K562 (cell line): ENCODE data around the gene FRYL. TPM values are rescaled to one million over a fixed set of nuclear protein-coding genes. Genes with fewer than 3 reads are reported as not detected.

Experiments
- ATAC-seq: fragments of 200-7000 bp; cut with Tn5 transposase; 3 replicates; pipeline ENCODE4 v1.9.1; 2020; ENCODE audit warnings: moderate library complexity
- BruUV-seq: library from RNA; stranded (reverse); fragments of 400-500 nt; replicated peaks from 2 replicates; lab custom pipeline; 2021; lab: Mats Ljungman, UMichigan
- CTCF ChIA-PET: fragments of 300-600 bp; formaldehyde crosslinking; extraction: SDS; loops from one replicate; lab custom pipeline; 2021; ENCODE audit warnings: low intra/inter-chr PET ratio; lab: Yijun Ruan, JAX
- POLR2A ChIA-PET: fragments of 300-600, 350-650 bp; sonication (Branson Sonifier 250); formaldehyde crosslinking; extraction: SDS; loops from one replicate; lab custom pipeline; 2021; ENCODE audit warnings: antibody characterized with exemption, inconsistent platforms; lab: Yijun Ruan, JAX
- DNase-seq, 4 experiments: peaks; one replicate each; pipeline versions ENCODE4 v3.0.0 to v3.0.0-alpha.2; 2011 to 2018; ENCODE audit warnings: low spot score in 3 of 4, mixed read lengths in 3 of 4; ENCODE audit errors: extremely low read depth in 1 of 4
- FAIRE-seq: peaks from 2 replicates; lab custom pipeline; 2011; peaks lifted over from hg19 to GRCh38; lab: Jason Lieb, UNC
- H2AFZ ChIP-seq: 2 replicates; pipeline ENCODE4 v1.6.0; 2011; ENCODE audit warnings: low read depth, low read length, control low read depth, inconsistent platforms
- H3K27ac ChIP-seq: fragments of 200-600 bp; 3 replicates; pipeline ENCODE4 v1.8.0; 2011; ENCODE audit warnings: low read depth, mild to moderate bottlenecking, control low read depth, inconsistent platforms, low read length, moderate library complexity, mixed read lengths; ENCODE audit errors: extremely low read depth
- H3K27me3 ChIP-seq, 2 experiments: fragments of 300-600 bp in 1 of 2; 2 replicates in 1 of 2; 3 replicates in 1 of 2; pipeline versions ENCODE4 v1.6.0 to v1.8.0; 2011; ENCODE audit warnings: inconsistent platforms in 2 of 2, low read length in 2 of 2, mild to moderate bottlenecking in 1 of 2, mixed read lengths in 1 of 2, moderate library complexity in 1 of 2; ENCODE audit not compliant: control insufficient read depth in 2 of 2, insufficient read depth in 2 of 2
- H3K36me3 ChIP-seq: fragments of 300-600 bp; 3 replicates; pipeline ENCODE4 v1.8.0; 2011; ENCODE audit warnings: mild to moderate bottlenecking, low read length, inconsistent platforms; ENCODE audit not compliant: control insufficient read depth, insufficient read depth
- H3K4me1 ChIP-seq, 2 experiments: fragments of 200-600 bp in 1 of 2; replicated peaks in 1 of 2; 2 replicates in 1 of 2; 3 replicates in 1 of 2; pipeline versions ENCODE4 v1.5.1 to v1.8.0; 2011; ENCODE audit warnings: inconsistent platforms in 2 of 2, low read length in 2 of 2, mild to moderate bottlenecking in 1 of 2, mixed read lengths in 1 of 2, moderate library complexity in 1 of 2; ENCODE audit not compliant: control insufficient read depth in 2 of 2, insufficient read depth in 2 of 2
- H3K4me2 ChIP-seq: 2 replicates; pipeline ENCODE4 v1.6.1; 2011; ENCODE audit warnings: low read length, control low read depth, inconsistent platforms, mixed read lengths; ENCODE audit not compliant: insufficient read depth
- H3K4me3 ChIP-seq: fragments of 200-600 bp; sonication (generic), shearing (Covaris generic); 2 replicates; pipeline ENCODE4 v1.5.1; 2016; ENCODE audit warnings: control low read depth, inconsistent platforms
- H3K79me2 ChIP-seq: fragments of 200-600 bp; 3 replicates; pipeline ENCODE4 v1.8.0; 2011; ENCODE audit warnings: low read length, inconsistent platforms; ENCODE audit not compliant: control insufficient read depth, insufficient read depth
- H3K9ac ChIP-seq, 2 experiments: 2 replicates each; pipeline versions ENCODE4 v1.6.0 to v1.6.1; 2011; ENCODE audit warnings: low read depth in 2 of 2, low read length in 2 of 2, control low read depth in 1 of 2, inconsistent platforms in 1 of 2, mild to moderate bottlenecking in 1 of 2, mixed read lengths in 1 of 2; ENCODE audit not compliant: insufficient read depth in 1 of 2
- H3K9me1 ChIP-seq: one replicate; pipeline ENCODE4 v1.6.0; 2011; ENCODE audit warnings: inconsistent platforms, mild to moderate bottlenecking, low read length, moderate library complexity; ENCODE audit not compliant: control insufficient read depth, insufficient read depth
- H3K9me3 ChIP-seq: replicated peaks from 2 replicates; pipeline ENCODE4 v1.5.1; 2011; ENCODE audit warnings: low read depth, low read length, inconsistent platforms; ENCODE audit not compliant: control insufficient read depth, insufficient read depth
- H4K20me1 ChIP-seq: replicated peaks from 2 replicates; pipeline ENCODE4 v1.6.1; 2011; ENCODE audit warnings: low read length, inconsistent platforms, mixed read lengths; ENCODE audit not compliant: control insufficient read depth, insufficient read depth
- ATF3 ChIP-seq, 2 experiments: fragments of 450-650 bp in 1 of 2; sonication (generic) in 1 of 2; formaldehyde crosslinking in 1 of 2; IDR thresholded peaks in 1 of 2; conservative IDR thresholded peaks in 1 of 2; 2 replicates each; pipeline versions ENCODE4 v1.6.1 to v1.8.1; 2016 to 2023; ENCODE audit warnings: mild to moderate bottlenecking in 2 of 2, moderate library complexity in 2 of 2, inconsistent platforms in 1 of 2, missing genetic modification reagents in 1 of 2
- FOXP1 ChIP-seq: sonication (generic); formaldehyde crosslinking; IDR thresholded peaks from 2 replicates; pipeline ENCODE4 v1.8.0; 2022; ENCODE audit warnings: mild to moderate bottlenecking, missing genetic modification reagents
- ZBTB40 ChIP-seq, 2 experiments: fragments of 450-650 bp in 1 of 2; sonication (generic) in 1 of 2; formaldehyde crosslinking in 1 of 2; IDR thresholded peaks; 2 replicates each; pipeline versions ENCODE4 v1.7.1 to v1.9.0; 2016 to 2022; ENCODE audit warnings: inconsistent platforms in 1 of 2, mild to moderate bottlenecking in 1 of 2, missing genetic modification reagents in 1 of 2
- WGBS: fragments of 100-300 bp; shearing (Covaris generic); methylation state at CpG from one replicate; pipeline ENCODE4 v1.1.6; 2016; ENCODE audit warnings: low coverage, mixed read lengths; ENCODE audit not compliant: insufficient coverage; ENCODE audit errors: missing lambda C conversion rate; 5-methylcytosine and 5-hydroxymethylcytosine counted together
- in situ Hi-C: fragments of 300-500 bp; cut with MboI; formaldehyde crosslinking; loops from 4 replicates; pipeline ENCODE4 v1.15.0; 2018; ENCODE audit warnings: inconsistent platforms, mixed read lengths
- intact Hi-C: fragments of 100-400 bp; cut with micrococcal nuclease; formaldehyde crosslinking; loops from 2 replicates; pipeline ENCODE4 v1.14.2; 2022
- polyA plus RNA-seq, 8 experiments: library from polyadenylated mRNA; depleted of rRNA in 4 of 8; stranded (reverse) in 5 of 8; unstranded in 3 of 8; fragments of >200 nt; fragmentation: Nextera tagmentation in 2 of 8; fragmentation: Illumina TruSeq in 1 of 8; extraction: Ambion mirVana in 2 of 8; extraction: Trizol in 1 of 8; gene quantifications; 2 replicates each; pipeline versions ENCODE4 v1.2.1 to v1.2.3, GENCODE V29; 2011 to 2014; ENCODE audit warnings: inconsistent platforms in 1 of 8, missing spikeins in 1 of 8
- total RNA-seq, 7 experiments: library from RNA; depleted of rRNA in 6 of 7; stranded (reverse); fragments of >200 nt in 6 of 7; fragmentation: Illumina TruSeq in 2 of 7; extraction: Trizol in 2 of 7; gene quantifications; 2 replicates each; pipeline versions ENCODE4 v1.2.1 to v1.2.3, GENCODE V29; 2011 to 2021; ENCODE audit warnings: low replicate concordance in 1 of 7

The FRYL gene
- total and polyA plus RNA-seq, 9 of the 15 experiments (the other 6 are each of a cell fraction or from before 2014, with no cell fraction given): 7.2 to 34.9 (median 15.9) TPM

GRCh38 chr4:48578132-48578968 is 201.7 kb downstream of the FRYL start:
- intact Hi-C loops (loop anchor here (1.0 to 2.0 kb wide), 4 partner anchors 103 to 385 kb away; no protein-coding TSS in a partner anchor), in situ Hi-C loops (loop anchor here (5.0 kb wide), 1 partner anchor 379 kb away; no protein-coding TSS in a partner anchor)
- Histone ChIP-seq H3K27me3 (no peaks in the 10 kb centered on the region), H3K9me1 (no peaks in the 10 kb centered on the region), H3K79me2 (no peaks in the 10 kb centered on the region), H2AFZ (no peak overlapping the region), H3K9me3 (no peaks in the 10 kb centered on the region), H4K20me1 (0 out of 2 replicates have a peak, but pooled peaks cover 3% of the 10 kb centered on the region), H3K4me1 (no peaks in the 10 kb centered on the region), H3K4me2 (no peak overlapping the region), H3K4me3 (no peak overlapping the region), H3K9ac (no peak overlapping the region), H3K36me3 (peaks cover 33% of the 10 kb centered on the region; the same call in 2 of the 3 replicates), H3K27ac (no peak overlapping the region)
- ChIA-PET CTCF (interaction anchor here (0.6 to 3.9 kb wide), 7 partner anchors 103 to 513 kb away, joined by 3 to 55 read pairs (median 3); no protein-coding TSS in a partner anchor), POLR2A (interaction anchor here (0.9 to 1.2 kb wide), 2 partner anchors 14 to 38 kb away, joined by 4 read pairs; no protein-coding TSS in a partner anchor)
- BruUV-seq: no TSS peak
- ATAC-seq (peak; percentile 94), FAIRE-seq (peak; percentile 94), DNase-seq (peak; percentile 45 to 77 (median 58))
- 14% methylated on average over 3 of the region's 3 CpGs for WGBS
- no peak for TF ChIP-seq ZBTB40 (IDR thresholded peaks at IDR 0.05)
- TF ChIP-seq ZBTB40 (CRISPR knock-in tag; IDR thresholded peaks at IDR 0.05): no peak
- no peak for TF ChIP-seq FOXP1 (CRISPR knock-in tag)
- TF ChIP-seq ATF3 (IDR thresholded peaks at IDR 0.05): peak; percentile 83
- no peak for TF ChIP-seq ATF3 (CRISPR knock-in tag; conservative IDR thresholded peaks at IDR 0.05)
